CD14-positive monocyte (primary cell): ENCODE measurements around the gene USP49. TPM values are rescaled to one million over a fixed set of nuclear protein-coding genes. Genes with fewer than 3 reads are reported as not detected.

Experiments used
- DNase-seq, 3 donors: peaks; one replicate each; pipeline ENCODE4 v3.0.0-alpha.2; 2011 to 2022
- H2AFZ ChIP-seq: 2 replicates; pipeline ENCODE4 v1.6.0; 2012; ENCODE audit warnings: mild to moderate bottlenecking, low read depth, low read length, inconsistent platforms; ENCODE audit not compliant: insufficient read depth, poor library complexity, severe bottlenecking
- H3K27ac ChIP-seq, 2 donors: 1 replicate in 1 of 2; 2 replicates in 1 of 2; pipeline ENCODE4 v1.5.1; 2012 to 2013; ENCODE audit warnings: low read length in 2 of 2, control low read depth in 1 of 2, inconsistent platforms in 1 of 2, low read depth in 1 of 2, mild to moderate bottlenecking in 1 of 2
- H3K27me3 ChIP-seq, 2 donors: one replicate each; pipeline versions ENCODE4 v1.6.0 to v1.6.1; 2011 to 2013; ENCODE audit warnings: low read length in 2 of 2; ENCODE audit not compliant: control insufficient read depth in 2 of 2, insufficient read depth in 2 of 2
- H3K36me3 ChIP-seq, 2 donors: replicated peaks in 1 of 2; 1 replicate in 1 of 2; 2 replicates in 1 of 2; pipeline versions ENCODE4 v1.5.1 to v1.6.1; 2012 to 2013; ENCODE audit warnings: low read length in 2 of 2, control low read depth in 1 of 2, inconsistent platforms in 1 of 2, mild to moderate bottlenecking in 1 of 2; ENCODE audit not compliant: insufficient read depth in 2 of 2, control insufficient read depth in 1 of 2
- H3K4me1 ChIP-seq, 2 donors: 1 replicate in 1 of 2; 2 replicates in 1 of 2; pipeline versions ENCODE4 v1.5.1 to v1.6.1; 2012 to 2013; ENCODE audit warnings: low read length in 2 of 2, control low read depth in 1 of 2, inconsistent platforms in 1 of 2, mild to moderate bottlenecking in 1 of 2, moderate library complexity in 1 of 2; ENCODE audit not compliant: insufficient read depth in 2 of 2, control insufficient read depth in 1 of 2
- H3K4me2 ChIP-seq: replicated peaks from 2 replicates; pipeline ENCODE3; 2012; ENCODE audit warnings: low read length, moderate library complexity, mild to moderate bottlenecking; ENCODE audit not compliant: poor library complexity, severe bottlenecking; ENCODE audit errors: extremely low read depth
- H3K4me3 ChIP-seq, 3 experiments: fragments of 200-600 bp in 1 of 3; sonication (generic) in 1 of 3; replicated peaks in 1 of 3; 1 replicate in 2 of 3; 2 replicates in 1 of 3; pipeline ENCODE4 v1.5.1; 2011 to 2013; ENCODE audit warnings: low read length in 3 of 3, mild to moderate bottlenecking in 3 of 3, control low read depth in 2 of 3, low read depth in 2 of 3, inconsistent platforms in 1 of 3, moderate library complexity in 1 of 3
- H3K79me2 ChIP-seq: 2 replicates; pipeline ENCODE4 v1.6.0; 2012; ENCODE audit warnings: mild to moderate bottlenecking, control low read depth, inconsistent platforms, low read length, moderate library complexity; ENCODE audit not compliant: insufficient read depth
- H3K9ac ChIP-seq: 2 replicates; pipeline ENCODE4 v1.6.0; 2017; ENCODE audit warnings: low read length, mild to moderate bottlenecking; ENCODE audit not compliant: insufficient read depth, poor library complexity, severe bottlenecking
- H3K9me3 ChIP-seq, 2 donors: replicated peaks in 1 of 2; 1 replicate in 1 of 2; 2 replicates in 1 of 2; pipeline versions ENCODE4 v1.5.1 to v1.6.1; 2012 to 2013; ENCODE audit warnings: low read length in 2 of 2, control low read depth in 1 of 2; ENCODE audit not compliant: control insufficient read depth in 1 of 2, insufficient read depth in 1 of 2
- H4K20me1 ChIP-seq: 2 replicates; pipeline ENCODE4 v1.6.0; 2012; ENCODE audit warnings: mild to moderate bottlenecking, low read length, control low read depth, moderate library complexity; ENCODE audit not compliant: insufficient read depth
- H3K27ac Mint-ChIP-seq, 7 donors: one replicate each; pipeline ENCODE4 v1.8.0; 2020; ENCODE audit warnings: mild to moderate bottlenecking in 7 of 7, mixed read lengths in 7 of 7, moderate library complexity in 6 of 7, inconsistent platforms in 2 of 7
- H3K27me3 Mint-ChIP-seq, 3 donors: one replicate each; pipeline ENCODE4 v1.8.0; 2021 to 2022; ENCODE audit warnings: low read depth in 3 of 3, mild to moderate bottlenecking in 3 of 3, mixed read lengths in 3 of 3, moderate library complexity in 3 of 3, inconsistent platforms in 1 of 3
- H3K36me3 Mint-ChIP-seq, 2 donors: one replicate each; pipeline ENCODE4 v1.8.0; 2020; ENCODE audit warnings: mixed read lengths in 2 of 2, inconsistent platforms in 1 of 2, mild to moderate bottlenecking in 1 of 2
- H3K4me1 Mint-ChIP-seq: one replicate; pipeline ENCODE4 v1.8.0; 2020; ENCODE audit warnings: mild to moderate bottlenecking, mixed read lengths
- H3K4me3 Mint-ChIP-seq, 2 donors: one replicate each; pipeline ENCODE4 v1.8.0; 2020; ENCODE audit warnings: mild to moderate bottlenecking in 2 of 2, mixed read lengths in 2 of 2, moderate library complexity in 1 of 2
- H3K9me3 Mint-ChIP-seq, 7 donors: one replicate each; pipeline ENCODE4 v1.8.0; 2020 to 2022; ENCODE audit warnings: mixed read lengths in 7 of 7, mild to moderate bottlenecking in 6 of 7, moderate library complexity in 6 of 7, inconsistent platforms in 2 of 7
- WGBS: methylation state at CpG from one replicate; pipeline ENCODE4 v1.1.5; 2013; ENCODE audit warnings: missing lambda C conversion rate; ENCODE audit not compliant: insufficient coverage; 5-methylcytosine and 5-hydroxymethylcytosine counted together
- intact Hi-C, 2 donors: fragments of 100-400 bp; cut with micrococcal nuclease; formaldehyde crosslinking; loops; one replicate each; pipeline versions ENCODE4 v1.15.0 to v1.15.1; 2023
- polyA plus RNA-seq, 3 donors: library from polyadenylated mRNA; depleted of rRNA in 1 of 3; unstranded in 2 of 3; stranded (reverse) in 1 of 3; fragments of 300-500 nt in 2 of 3; fragments of >200 nt in 1 of 3; fragmentation: Illumina TruSeq in 2 of 3; gene quantifications; 1 replicate in 2 of 3; 2 replicates in 1 of 3; pipeline ENCODE4 v1.2.3, GENCODE V29; 2012 to 2021
- TF ChIP-seq, protein P1 (sequence below): fragments of 200-600 bp; IDR thresholded peaks from one replicate; pipeline ENCODE4 v1.8.0; 2022; ENCODE audit warnings: antibody characterized with exemption, mild to moderate bottlenecking

USP49 gene
- polyA plus RNA-seq, 3 donors: 0.08 to 4.8 (median 0.37) TPM

- no peak overlapping the region for H3K4me2 ChIP-seq
- no peaks in the 10 kb centered on the region for H3K36me3 ChIP-seq
- TF ChIP-seq, protein P1, sequence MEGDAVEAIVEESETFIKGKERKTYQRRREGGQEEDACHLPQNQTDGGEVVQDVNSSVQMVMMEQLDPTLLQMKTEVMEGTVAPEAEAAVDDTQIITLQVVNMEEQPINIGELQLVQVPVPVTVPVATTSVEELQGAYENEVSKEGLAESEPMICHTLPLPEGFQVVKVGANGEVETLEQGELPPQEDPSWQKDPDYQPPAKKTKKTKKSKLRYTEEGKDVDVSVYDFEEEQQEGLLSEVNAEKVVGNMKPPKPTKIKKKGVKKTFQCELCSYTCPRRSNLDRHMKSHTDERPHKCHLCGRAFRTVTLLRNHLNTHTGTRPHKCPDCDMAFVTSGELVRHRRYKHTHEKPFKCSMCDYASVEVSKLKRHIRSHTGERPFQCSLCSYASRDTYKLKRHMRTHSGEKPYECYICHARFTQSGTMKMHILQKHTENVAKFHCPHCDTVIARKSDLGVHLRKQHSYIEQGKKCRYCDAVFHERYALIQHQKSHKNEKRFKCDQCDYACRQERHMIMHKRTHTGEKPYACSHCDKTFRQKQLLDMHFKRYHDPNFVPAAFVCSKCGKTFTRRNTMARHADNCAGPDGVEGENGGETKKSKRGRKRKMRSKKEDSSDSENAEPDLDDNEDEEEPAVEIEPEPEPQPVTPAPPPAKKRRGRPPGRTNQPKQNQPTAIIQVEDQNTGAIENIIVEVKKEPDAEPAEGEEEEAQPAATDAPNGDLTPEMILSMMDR: no peak
- peaks cover 13% of the 10 kb centered on the region for H3K4me1 Mint-ChIP-seq
- H3K27ac ChIP-seq: no peak overlapping the region
- H3K36me3 Mint-ChIP-seq: peaks cover 0 to 3% of the 10 kb centered on the region in 2 donors
- no peak overlapping the region for H3K4me3 ChIP-seq
- no peak overlapping the region for H3K27ac Mint-ChIP-seq
- H3K27me3 ChIP-seq: no peaks in the 10 kb centered on the region
- peaks cover 0 to 1% (median 0%) of the 10 kb centered on the region in 3 donors for H3K27me3 Mint-ChIP-seq
- DNase-seq: no peak
- H4K20me1 ChIP-seq: no peaks in the 10 kb centered on the region
- WGBS: 78% methylated on average over 1 of the region's 1 CpG
- H2AFZ ChIP-seq: no peak overlapping the region
- H3K4me1 ChIP-seq: peaks cover 0 to 5% of the 10 kb centered on the region in 2 donors
- no peak overlapping the region for H3K9ac ChIP-seq
- intact Hi-C loops: no loop called here
- no peaks in the 10 kb centered on the region for H3K9me3 ChIP-seq
- no peak overlapping the region for H3K4me3 Mint-ChIP-seq
- H3K9me3 Mint-ChIP-seq: peaks cover 0 to 3% (median 0%) of the 10 kb centered on the region in 7 donors
- no peaks in the 10 kb centered on the region for H3K79me2 ChIP-seq
These were observed 79.6 kb downstream of the USP49 start for GRCh38 chr6:41815587-41815986.

GRCh38 chr6:41814629-41815028, 80.5 kb downstream of the USP49 start:
- peaks cover 0 to 1% (median 0%) of the 10 kb centered on the region in 3 donors for H3K27me3 Mint-ChIP-seq
- H3K4me1 Mint-ChIP-seq: peaks cover 13% of the 10 kb centered on the region
- H4K20me1 ChIP-seq: no peaks in the 10 kb centered on the region
- no peak overlapping the region for H3K27ac Mint-ChIP-seq
- TF ChIP-seq, protein P1: no peak
- H3K9me3 Mint-ChIP-seq: peaks cover 0 to 3% (median 0%) of the 10 kb centered on the region in 7 donors
- H3K27ac ChIP-seq: no peak overlapping the region
- no peak overlapping the region for H3K9ac ChIP-seq
- peaks cover 0 to 3% of the 10 kb centered on the region in 2 donors for H3K36me3 Mint-ChIP-seq
- no peak overlapping the region for H3K4me3 ChIP-seq
- H3K79me2 ChIP-seq: no peaks in the 10 kb centered on the region
- no peak overlapping the region for H3K4me2 ChIP-seq
- no peaks in the 10 kb centered on the region for H3K27me3 ChIP-seq
- no peaks in the 10 kb centered on the region for H3K9me3 ChIP-seq
- H3K4me1 ChIP-seq: peaks cover 0 to 5% of the 10 kb centered on the region in 2 donors
- no peaks in the 10 kb centered on the region for H3K36me3 ChIP-seq
- H3K4me3 Mint-ChIP-seq: no peak overlapping the region
- no CpG with 5 or more reads among the region's 4 CpGs for WGBS
- no peak for DNase-seq
- intact Hi-C loops: no loop called here
- H2AFZ ChIP-seq: no peak overlapping the region
